PC-9 (cell line): ENCODE data around the gene UBAC1. TPM values are rescaled to one million over a fixed set of nuclear protein-coding genes. Genes with fewer than 3 reads are reported as not detected.

Experiments used
- BruUV-seq: library from RNA; stranded (reverse); fragments of 400-500 nt; replicated peaks from 2 replicates; lab custom pipeline; 2021; lab: Mats Ljungman, UMichigan
- CTCF ChIA-PET: fragments of 300-600 bp; sonication (Branson Sonifier 250); formaldehyde crosslinking; loops from one replicate; lab custom pipeline; 2022; ENCODE audit warnings: antibody characterized with exemption; lab: Charles Lee
- POLR2A ChIA-PET: fragments of 300-600 bp; sonication (Branson Sonifier 250); formaldehyde crosslinking; loops from one replicate; lab custom pipeline; 2022; ENCODE audit warnings: antibody characterized with exemption; ENCODE audit not compliant: unreplicated experiment; lab: Charles Lee
- DNase-seq, 2 experiments: peaks; one replicate each; pipeline versions ENCODE4 v3.0.0 to v3.0.0-alpha.2; 2015 to 2022; ENCODE audit warnings: mixed read lengths in 1 of 2
- H2AFZ ChIP-seq: fragments of 200-600 bp; sonication (generic); 2 replicates; pipeline ENCODE4 v1.8.1; 2017; ENCODE audit warnings: antibody characterized with exemption
- H3F3A ChIP-seq: fragments of 200-600 bp; sonication (generic); 2 replicates; pipeline ENCODE4 v1.8.1; 2017; ENCODE audit warnings: antibody characterized with exemption, mild to moderate bottlenecking, low read depth; ENCODE audit not compliant: insufficient read depth
- H3K27ac ChIP-seq: fragments of 200-600 bp; sonication (generic); 2 replicates; pipeline ENCODE4 v1.6.1; 2016; ENCODE audit warnings: mixed run types
- H3K27me3 ChIP-seq: fragments of 200-600 bp; sonication (generic); 2 replicates; pipeline ENCODE4 v1.6.1; 2016; ENCODE audit warnings: low read depth, mixed run types; ENCODE audit not compliant: insufficient read depth
- H3K36me3 ChIP-seq: fragments of 200-600 bp; sonication (generic); 2 replicates; pipeline ENCODE4 v1.6.1; 2016; ENCODE audit warnings: low read depth, mixed run types
- H3K4me1 ChIP-seq: fragments of 200-600 bp; sonication (generic); replicated peaks from 2 replicates; pipeline ENCODE4 v1.6.1; 2016; ENCODE audit warnings: mixed run types; ENCODE audit not compliant: insufficient read depth
- H3K4me2 ChIP-seq: fragments of 200-600 bp; sonication (generic); 2 replicates; pipeline ENCODE4 v1.6.1; 2017; ENCODE audit warnings: mixed run types
- H3K4me3 ChIP-seq: fragments of 200-600 bp; sonication (generic); 2 replicates; pipeline ENCODE4 v1.6.1; 2016; ENCODE audit warnings: mixed run types
- H3K79me2 ChIP-seq: fragments of 200-600 bp; sonication (generic); 2 replicates; pipeline ENCODE4 v1.6.1; 2017; ENCODE audit warnings: low read depth, mixed run types
- H3K9me2 ChIP-seq: fragments of 200-600 bp; sonication (generic); 2 replicates; pipeline ENCODE4 v1.8.1; 2017; ENCODE audit warnings: mild to moderate bottlenecking; ENCODE audit not compliant: insufficient read depth
- H3K9me3 ChIP-seq: fragments of 200-600 bp; sonication (generic); 2 replicates; pipeline ENCODE4 v1.8.1; 2016; ENCODE audit warnings: low read depth; ENCODE audit not compliant: insufficient read depth
- H4K20me1 ChIP-seq: fragments of 200-600 bp; sonication (generic); 2 replicates; pipeline ENCODE4 v1.8.1; 2017; ENCODE audit not compliant: insufficient read depth
- EZH2 ChIP-seq: fragments of 200-600 bp; sonication (generic); IDR thresholded peaks from 2 replicates; pipeline ENCODE4 v1.8.0; 2017; ENCODE audit warnings: antibody characterized with exemption, low read depth
- intact Hi-C: fragments of 100-400 bp; cut with micrococcal nuclease; formaldehyde crosslinking; loops from one replicate; pipeline ENCODE4 v1.10.0; 2022; ENCODE audit not compliant: unreplicated experiment
- total RNA-seq: library from RNA; stranded (reverse); gene quantifications from 2 replicates; pipeline ENCODE4 v1.2.3, GENCODE V29; 2021
- TF ChIP-seq, protein P1 (sequence below): fragments of 200-600 bp; sonication (generic); conservative IDR thresholded peaks from 2 replicates; pipeline ENCODE4 v1.6.1; 2017; ENCODE audit warnings: mixed run types, antibody characterized with exemption, mild to moderate bottlenecking, moderate library complexity

Gene UBAC1
- total RNA-seq, 1 experiment from 2014 or later = 27.6 TPM

DNA sequence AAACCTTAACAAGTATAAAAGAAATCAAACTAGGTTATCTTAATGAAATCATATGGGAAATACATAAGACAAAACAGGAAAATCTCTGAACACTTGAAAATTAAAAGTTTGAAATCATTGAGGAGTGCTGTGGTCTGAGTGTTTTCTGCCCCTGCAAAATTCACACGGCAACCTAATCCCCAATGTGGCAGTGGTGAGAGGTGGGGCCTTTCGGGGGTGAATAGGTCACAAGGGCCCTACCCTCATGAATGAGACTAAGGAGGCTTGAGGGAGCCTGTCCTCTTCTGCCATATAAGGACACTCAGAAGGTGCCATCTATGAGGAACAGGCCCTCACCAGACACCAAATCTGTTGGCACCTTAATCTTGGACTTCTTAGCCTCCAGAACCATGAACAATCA lies 64.5 kb downstream of the UBAC1 start:
- H3K9me3 ChIP-seq = no peaks in the 10 kb centered on the region
- CTCF ChIA-PET = no interaction called here
- no peaks in the 10 kb centered on the region for H3K27me3 ChIP-seq
- no peak overlapping the region for H3K27ac ChIP-seq
- H3K9me2 ChIP-seq = no peaks in the 10 kb centered on the region
- no TSS peak for BruUV-seq
- DNase-seq = no peak
- no peaks in the 10 kb centered on the region for H4K20me1 ChIP-seq
- no peaks in the 10 kb centered on the region for H3K4me1 ChIP-seq
- no peak overlapping the region for H3K4me3 ChIP-seq
- intact Hi-C loops = no loop called here
- no peak overlapping the region for H2AFZ ChIP-seq
- POLR2A ChIA-PET = no interaction called here
- H3K79me2 ChIP-seq = 0 out of 2 replicates have a peak, but pooled peaks cover 6% of the 10 kb centered on the region
- no peaks in the 10 kb centered on the region for H3F3A ChIP-seq
- H3K4me2 ChIP-seq = no peak overlapping the region
- H3K36me3 ChIP-seq = no peaks in the 10 kb centered on the region
- TF ChIP-seq, protein P1, sequence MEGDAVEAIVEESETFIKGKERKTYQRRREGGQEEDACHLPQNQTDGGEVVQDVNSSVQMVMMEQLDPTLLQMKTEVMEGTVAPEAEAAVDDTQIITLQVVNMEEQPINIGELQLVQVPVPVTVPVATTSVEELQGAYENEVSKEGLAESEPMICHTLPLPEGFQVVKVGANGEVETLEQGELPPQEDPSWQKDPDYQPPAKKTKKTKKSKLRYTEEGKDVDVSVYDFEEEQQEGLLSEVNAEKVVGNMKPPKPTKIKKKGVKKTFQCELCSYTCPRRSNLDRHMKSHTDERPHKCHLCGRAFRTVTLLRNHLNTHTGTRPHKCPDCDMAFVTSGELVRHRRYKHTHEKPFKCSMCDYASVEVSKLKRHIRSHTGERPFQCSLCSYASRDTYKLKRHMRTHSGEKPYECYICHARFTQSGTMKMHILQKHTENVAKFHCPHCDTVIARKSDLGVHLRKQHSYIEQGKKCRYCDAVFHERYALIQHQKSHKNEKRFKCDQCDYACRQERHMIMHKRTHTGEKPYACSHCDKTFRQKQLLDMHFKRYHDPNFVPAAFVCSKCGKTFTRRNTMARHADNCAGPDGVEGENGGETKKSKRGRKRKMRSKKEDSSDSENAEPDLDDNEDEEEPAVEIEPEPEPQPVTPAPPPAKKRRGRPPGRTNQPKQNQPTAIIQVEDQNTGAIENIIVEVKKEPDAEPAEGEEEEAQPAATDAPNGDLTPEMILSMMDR = no peak
- TF ChIP-seq EZH2 = no peak

- Histone ChIP-seq H3K9me3 (no peaks in the 10 kb centered on the region), H3K9me2 (no peaks in the 10 kb centered on the region), H3K36me3 (no peaks in the 10 kb centered on the region), H3K27ac (no peak overlapping the region), H4K20me1 (no peaks in the 10 kb centered on the region), H3K4me2 (no peak overlapping the region), H3K4me1 (no peaks in the 10 kb centered on the region), H3F3A (no peaks in the 10 kb centered on the region), H3K79me2 (0 out of 2 replicates have a peak, but pooled peaks cover 6% of the 10 kb centered on the region), H2AFZ (no peak overlapping the region), H3K27me3 (no peaks in the 10 kb centered on the region), H3K4me3 (no peak overlapping the region)
- no peak for DNase-seq
- ChIA-PET CTCF (no interaction called here), POLR2A (no interaction called here)
- intact Hi-C loops = no loop called here
- no TSS peak for BruUV-seq
- TF ChIP-seq, protein P1 = no peak
- TF ChIP-seq EZH2 = no peak
Measured at GRCh38 chr9:135896205-135896604, 65.0 kb downstream of the UBAC1 start.

- ChIA-PET POLR2A (no interaction called here), CTCF (no interaction called here)
- H3K9me3 ChIP-seq = no peaks in the 10 kb centered on the region
- H4K20me1 ChIP-seq = no peaks in the 10 kb centered on the region
- H3K9me2 ChIP-seq = no peaks in the 10 kb centered on the region
- no peak overlapping the region for H3K4me3 ChIP-seq
- no peak for TF ChIP-seq EZH2
- TF ChIP-seq, protein P1 = no peak
- no peak overlapping the region for H3K4me2 ChIP-seq
- no peaks in the 10 kb centered on the region for H3K4me1 ChIP-seq
- DNase-seq = no peak
- no TSS peak for BruUV-seq
- intact Hi-C loops = no loop called here
- no peaks in the 10 kb centered on the region for H3K27me3 ChIP-seq
- H3K79me2 ChIP-seq = 0 out of 2 replicates have a peak, but pooled peaks cover 6% of the 10 kb centered on the region
- H3F3A ChIP-seq = no peaks in the 10 kb centered on the region
- no peak overlapping the region for H2AFZ ChIP-seq
- H3K36me3 ChIP-seq = no peaks in the 10 kb centered on the region
- no peak overlapping the region for H3K27ac ChIP-seq
Measured at GRCh38 chr9:135895202-135895848, 65.8 kb downstream of the UBAC1 start.
